ENCODE results near the gene BRMS1.
A peak's percentile ranks its signal among the peaks of the same experiment; 100 is the strongest.

GRCh38 chr11:66386171-66387069 is 41.5 kb upstream of the BRMS1 start:
- TF ChIP-seq CTCF (conservative IDR thresholded peaks at IDR 0.05; ENCODE audit: low read depth in 2 of 2) (peak; percentile 90 to 98), EZH2 (IDR thresholded peaks at IDR 0.05; ENCODE audit: low read depth, unreplicated experiment) (no peak), STAT1 (IDR thresholded peaks at IDR 0.05; ENCODE audit: unreplicated experiment) (no peak), POLR2AphosphoS5 (IDR thresholded peaks at IDR 0.05; ENCODE audit: low read depth) (no peak), EZH2phosphoT487 (IDR thresholded peaks at IDR 0.05; ENCODE audit: unreplicated experiment) (no peak), REST (IDR thresholded peaks at IDR 0.05; ENCODE audit: unreplicated experiment) (no peak), ZNF331 (CRISPR knock-in tag; IDR thresholded peaks at IDR 0.05; ENCODE audit: low read depth) (no peak), CREB1 (CRISPR knock-in tag; IDR thresholded peaks at IDR 0.05; ENCODE audit: low read depth) (no peak), JUNB (IDR thresholded peaks at IDR 0.05; ENCODE audit: unreplicated experiment) (no peak)

Data from GM23338 (cell line).